Activated CD8-positive, alpha-beta memory T cell treated with anti-CD3 and anti-CD28 coated beads for 1 hour (primary cell): ENCODE results near the gene SPTLC1.

Source experiments
- DNase-seq, 2 donors: peaks; one replicate each; pipeline ENCODE4 v3.0.0-alpha.2; 2020; ENCODE audit warnings: low read depth in 1 of 2; ENCODE audit errors: extremely low read depth in 1 of 2

The SPTLC1 gene

DNA sequence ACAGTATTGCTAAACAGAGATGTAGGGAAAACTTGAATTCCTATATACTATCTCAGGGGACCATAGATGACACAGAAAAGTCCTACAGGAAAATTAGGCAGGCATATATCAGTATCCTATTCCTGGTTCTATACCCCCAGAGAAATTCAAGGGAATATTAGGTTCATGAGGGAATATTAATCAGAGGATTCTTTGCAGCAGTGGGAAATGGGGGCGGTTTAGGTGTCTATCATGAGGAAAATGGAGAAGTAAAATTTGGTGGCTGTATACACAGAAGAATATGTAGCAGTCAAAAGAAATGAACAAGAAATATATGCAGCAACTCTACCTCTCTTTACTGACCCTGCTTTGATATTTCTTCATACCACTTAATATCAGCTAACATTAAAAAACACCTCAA is 20.0 kb downstream of the SPTLC1 start:
- no peak for DNase-seq

- DNase-seq = no peak
Measured at GRCh38 chr9:92094655-92095054, 20.6 kb downstream of the SPTLC1 start.

GRCh38 chr9:92077888-92078287 is 37.3 kb downstream of the SPTLC1 start:
- DNase-seq = no peak

GRCh38 chr9:92071634-92072033 is 43.6 kb downstream of the SPTLC1 start:
- no peak for DNase-seq

- no peak for DNase-seq
Measured at GRCh38 chr9:92066168-92066567, 49.0 kb downstream of the SPTLC1 start.

DNA sequence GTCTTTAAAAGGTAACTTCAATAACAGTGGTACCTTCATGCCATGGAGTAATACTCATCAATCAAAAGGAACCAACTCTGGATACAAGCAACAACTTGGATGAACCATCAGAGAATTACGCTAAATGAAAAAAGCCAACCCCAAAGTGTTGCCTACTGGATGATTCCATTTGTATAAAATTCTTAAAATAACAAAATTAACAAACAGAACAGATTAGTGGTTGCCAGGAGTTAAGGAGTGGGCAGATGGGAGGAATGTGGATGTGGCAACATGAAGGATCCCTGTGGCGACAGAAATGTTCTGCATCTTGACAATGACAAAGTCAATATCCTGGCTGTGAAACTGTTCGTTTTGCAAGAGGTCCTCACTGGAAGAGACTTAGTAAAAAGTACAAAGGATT is 50.5 kb downstream of the SPTLC1 start:
- no peak for DNase-seq

GRCh38 chr9:92061184-92061583 is 54.0 kb downstream of the SPTLC1 start:
- no peak for DNase-seq

- no peak for DNase-seq
Measured at GRCh38 chr9:92059661-92060060, 55.6 kb downstream of the SPTLC1 start.

- no peak for DNase-seq
Measured at GRCh38 chr9:92058723-92059444, 56.3 kb downstream of the SPTLC1 start.

DNA sequence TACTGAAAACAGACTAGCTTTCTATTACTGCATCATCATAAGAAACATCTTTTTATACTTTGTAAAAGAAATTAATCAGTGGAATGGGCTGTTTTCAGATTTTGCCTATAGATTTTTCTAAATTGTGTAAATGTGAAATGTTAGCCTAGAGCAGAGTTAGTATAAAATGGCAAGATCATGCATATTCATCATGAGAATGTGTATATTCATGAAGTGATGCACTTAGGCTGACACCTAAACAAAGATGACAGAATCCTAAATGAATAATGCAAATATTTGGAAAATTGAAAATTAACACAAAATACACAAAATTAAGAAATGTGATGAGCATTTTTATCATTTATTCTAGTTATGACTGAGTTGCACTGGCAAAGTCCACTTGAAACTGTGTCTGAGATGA is 57.2 kb downstream of the SPTLC1 start:
- DNase-seq = no peak

GRCh38 chr9:92057226-92057625 is 58.0 kb downstream of the SPTLC1 start:
- no peak for DNase-seq

GRCh38 chr9:92055624-92056023 is 59.6 kb downstream of the SPTLC1 start:
- no peak for DNase-seq

DNA sequence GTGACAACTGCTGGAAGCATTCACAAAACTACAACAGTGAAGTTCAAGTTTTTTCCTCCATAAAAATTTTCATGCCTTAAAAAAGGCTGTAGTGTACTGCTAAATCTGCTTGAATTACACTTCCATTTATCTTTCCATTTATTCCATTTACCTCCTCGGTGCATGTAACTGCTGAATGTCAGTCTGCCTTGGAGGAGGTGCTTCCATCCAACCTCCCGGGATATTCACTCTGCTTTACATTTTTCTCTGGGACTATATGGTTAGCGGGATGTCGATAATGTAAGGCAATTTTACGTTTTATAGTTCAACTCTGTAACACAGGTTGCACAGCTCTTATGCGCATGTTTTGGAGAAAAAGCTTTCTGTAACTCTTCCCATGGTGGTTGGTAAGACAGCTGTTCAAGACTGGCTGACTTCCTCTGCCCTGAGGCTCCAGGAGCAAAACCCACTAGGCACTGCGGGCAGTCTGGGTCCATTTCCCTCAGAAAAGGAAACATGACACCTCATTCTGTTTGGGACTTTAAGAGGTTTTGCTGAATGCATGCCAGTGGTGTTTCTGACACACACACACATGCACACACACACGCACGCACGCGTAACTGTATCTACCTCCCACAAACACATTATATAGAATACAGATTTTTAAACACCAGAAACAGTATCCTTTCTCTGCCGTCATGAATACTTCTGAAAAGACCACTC is 66.1 kb downstream of the SPTLC1 start:
- DNase-seq = no peak

DNA sequence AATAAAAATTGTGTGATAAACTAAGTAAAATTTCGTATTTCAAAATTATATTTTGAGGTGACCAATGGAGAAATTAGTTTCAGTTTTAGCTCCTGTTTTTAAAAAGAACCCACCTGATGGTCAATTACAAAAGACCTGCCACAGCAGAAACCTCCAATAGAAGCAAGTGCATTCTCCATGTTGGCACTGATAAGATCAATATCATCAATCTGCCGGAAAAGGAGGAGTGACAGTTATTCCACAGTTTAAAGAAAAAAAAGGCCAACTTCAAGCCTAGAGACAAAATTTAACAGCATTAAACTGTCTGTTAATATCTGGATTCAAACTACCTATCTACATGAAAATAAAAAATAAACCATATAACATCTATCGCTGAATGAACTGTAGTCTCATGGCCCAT is 67.7 kb downstream of the SPTLC1 start:
- no peak for DNase-seq

- no peak for DNase-seq
Measured at GRCh38 chr9:92046676-92047075, 68.5 kb downstream of the SPTLC1 start.

- DNase-seq = no peak
Measured at GRCh38 chr9:92044936-92045335, 70.3 kb downstream of the SPTLC1 start.

- no peak for DNase-seq
Measured at GRCh38 chr9:92043002-92043401, 72.2 kb downstream of the SPTLC1 start.

DNA sequence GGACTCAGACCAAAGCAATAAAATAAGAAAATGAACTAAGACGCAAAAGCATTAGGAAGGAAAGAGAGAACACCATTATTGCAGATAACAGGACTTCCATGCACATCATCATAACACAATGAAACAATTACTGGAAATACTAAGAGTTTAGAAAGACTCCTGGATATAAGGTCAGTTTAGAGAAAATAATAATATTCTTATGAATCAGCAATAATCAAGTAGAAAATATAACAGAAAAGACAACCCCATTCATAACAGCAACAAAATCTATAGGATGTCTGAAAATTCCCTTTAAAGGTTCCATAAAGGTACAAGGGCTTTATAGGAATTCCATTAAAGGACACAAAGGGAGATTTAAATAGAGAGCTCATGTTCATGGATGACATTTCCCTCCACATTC is 73.0 kb downstream of the SPTLC1 start:
- no peak for DNase-seq

- no peak for DNase-seq
Measured at GRCh38 chr9:92036756-92037155, 78.5 kb downstream of the SPTLC1 start.

DNA sequence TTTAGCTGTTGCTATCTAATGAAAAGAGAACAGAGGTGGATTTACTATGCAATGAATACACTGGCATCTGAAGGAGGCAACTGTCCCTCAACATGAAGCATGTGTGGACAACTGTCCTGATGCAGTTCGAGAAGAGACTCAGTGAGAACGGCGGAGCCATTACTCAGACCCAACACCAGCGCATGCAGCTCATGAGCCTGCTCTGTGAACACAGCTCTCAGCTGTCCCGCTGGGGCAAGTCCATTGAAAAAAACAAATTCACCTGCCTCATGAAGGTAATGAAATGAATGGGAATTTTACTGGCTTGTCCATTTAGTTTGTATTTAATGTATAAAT is 78.8 kb downstream of the SPTLC1 start:
- no peak for DNase-seq

DNA sequence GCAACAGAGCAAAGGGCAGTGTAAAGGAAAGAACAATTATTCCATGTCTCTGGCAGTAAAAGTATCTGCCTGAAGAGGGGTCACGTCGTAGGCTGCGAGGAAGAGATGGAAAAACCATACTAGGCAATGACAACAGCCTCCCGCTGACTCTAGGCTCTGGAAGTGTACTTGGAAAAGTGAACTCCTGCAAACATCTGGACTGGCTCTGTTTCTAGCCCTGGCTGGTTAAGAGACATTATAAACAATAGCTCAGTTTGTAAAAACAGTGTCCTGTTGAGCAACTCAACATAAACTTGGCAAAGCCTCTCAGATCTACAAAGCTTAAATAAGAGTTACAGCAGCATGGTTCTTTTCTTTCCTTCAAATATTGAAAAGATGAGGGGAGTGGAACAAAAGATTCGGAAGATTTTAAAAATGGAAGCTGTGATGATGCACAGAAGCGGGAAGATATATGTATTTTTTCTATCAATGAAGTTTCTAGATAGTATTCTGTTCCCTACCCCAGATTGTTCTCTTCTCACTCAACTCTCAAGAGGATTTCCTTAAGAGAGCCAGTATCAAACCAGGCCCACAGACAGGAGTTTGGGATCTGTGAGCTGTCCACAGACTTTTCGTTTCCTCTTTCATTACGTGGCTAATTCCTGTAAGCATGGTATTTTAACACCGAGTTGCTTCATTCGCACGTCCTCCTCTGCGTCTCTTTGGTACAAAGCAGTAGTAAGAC is 79.4 kb downstream of the SPTLC1 start:
- DNase-seq = no peak

DNA sequence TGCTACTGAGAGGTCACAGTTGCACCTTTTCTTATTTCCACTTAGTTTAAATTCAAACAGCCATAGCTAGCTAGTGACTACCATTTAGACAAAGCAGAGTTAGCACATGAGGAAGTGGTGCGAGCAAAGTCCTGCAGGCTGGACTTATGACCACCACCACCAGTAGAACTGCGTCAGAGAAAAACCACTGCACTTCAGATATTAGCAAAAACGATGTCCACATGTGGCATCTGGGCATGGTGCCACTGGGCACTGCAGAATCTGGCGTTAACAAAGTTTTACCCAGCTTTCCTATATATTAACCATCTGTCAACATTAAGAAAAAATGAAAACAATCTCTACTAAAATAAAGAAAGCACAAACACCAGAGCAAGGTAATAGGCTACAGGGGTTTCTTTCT is 80.1 kb downstream of the SPTLC1 start:
- no peak for DNase-seq
